ENCODE results near the gene RAPGEF1. TPM values are rescaled to one million over a fixed set of nuclear protein-coding genes. Genes with fewer than 3 reads are reported as not detected.

RAPGEF1 gene
- total RNA-seq, 1 donor from 2014 or later: 57.9 TPM

GRCh38 chr9:131744171-131744719 is 4.4 kb upstream of the RAPGEF1 start:
- TF ChIP-seq POLR2A (IDR thresholded peaks at IDR 0.05) (no peak), CTCF (IDR thresholded peaks at IDR 0.05) (no peak), POLR2AphosphoS5 (IDR thresholded peaks at IDR 0.05; ENCODE audit: insufficient read depth in 1 of 2, low read depth in 1 of 2) (no peak)
- Histone ChIP-seq H3K27me3 (no peaks in the 10 kb centered on the region), H3K27ac (no peak overlapping the region), H3K36me3 (no peaks in the 10 kb centered on the region), H3K9me3 (no peaks in the 10 kb centered on the region), H3K4me1 (peaks cover 4% of the 10 kb centered on the region), H3K4me3 (no peak overlapping the region)
- no peak for DNase-seq (ENCODE audit: extremely low spot score in 2 of 2)
- intact Hi-C loops (cut with DNase I): no loop called here

DNA sequence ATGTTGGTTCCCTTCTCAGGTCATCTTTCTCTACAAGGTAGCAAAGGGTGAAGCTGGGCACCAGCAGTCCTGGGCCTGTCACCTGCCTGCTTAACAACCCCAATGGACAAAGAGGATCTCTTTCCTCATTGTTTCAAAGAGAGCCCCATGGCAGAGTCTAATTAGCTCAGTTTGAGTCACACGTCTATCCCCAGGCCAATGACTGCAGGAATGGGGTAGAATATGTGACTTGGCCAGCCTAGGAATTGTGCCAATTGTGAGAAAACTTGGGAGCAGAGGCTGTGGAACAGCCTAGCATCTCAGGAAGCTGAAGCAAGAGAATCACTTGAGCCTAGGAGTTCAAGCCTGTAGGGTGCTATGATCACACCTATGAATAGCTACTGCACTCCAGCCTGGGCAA is 3.6 kb upstream of the RAPGEF1 start:
- TF ChIP-seq POLR2AphosphoS5 (IDR thresholded peaks at IDR 0.05; ENCODE audit: insufficient read depth in 1 of 2, low read depth in 1 of 2) (no peak), CTCF (IDR thresholded peaks at IDR 0.05) (no peak), POLR2A (IDR thresholded peaks at IDR 0.05) (no peak)
- intact Hi-C loops (cut with DNase I): no loop called here
- no peak overlapping the region for H3K27ac ChIP-seq
- H3K4me1 ChIP-seq: peaks cover 10% of the 10 kb centered on the region
- no peaks in the 10 kb centered on the region for H3K9me3 ChIP-seq
- DNase-seq (ENCODE audit: extremely low spot score in 2 of 2): no peak
- H3K27me3 ChIP-seq: no peaks in the 10 kb centered on the region
- H3K4me3 ChIP-seq: no peak overlapping the region
- H3K36me3 ChIP-seq: no peaks in the 10 kb centered on the region

GRCh38 chr9:131743096-131743495 is 3.2 kb upstream of the RAPGEF1 start:
- H3K27ac ChIP-seq: no peak overlapping the region
- no peaks in the 10 kb centered on the region for H3K9me3 ChIP-seq
- H3K36me3 ChIP-seq: no peaks in the 10 kb centered on the region
- intact Hi-C loops (cut with DNase I): no loop called here
- H3K4me3 ChIP-seq: no peak overlapping the region
- no peaks in the 10 kb centered on the region for H3K27me3 ChIP-seq
- H3K4me1 ChIP-seq: peaks cover 14% of the 10 kb centered on the region
- DNase-seq (ENCODE audit: extremely low spot score in 2 of 2): no peak
- TF ChIP-seq POLR2A (IDR thresholded peaks at IDR 0.05): no peak
- no peak for TF ChIP-seq CTCF (IDR thresholded peaks at IDR 0.05)
- no peak for TF ChIP-seq POLR2AphosphoS5 (IDR thresholded peaks at IDR 0.05; ENCODE audit: insufficient read depth in 1 of 2, low read depth in 1 of 2)

DNA sequence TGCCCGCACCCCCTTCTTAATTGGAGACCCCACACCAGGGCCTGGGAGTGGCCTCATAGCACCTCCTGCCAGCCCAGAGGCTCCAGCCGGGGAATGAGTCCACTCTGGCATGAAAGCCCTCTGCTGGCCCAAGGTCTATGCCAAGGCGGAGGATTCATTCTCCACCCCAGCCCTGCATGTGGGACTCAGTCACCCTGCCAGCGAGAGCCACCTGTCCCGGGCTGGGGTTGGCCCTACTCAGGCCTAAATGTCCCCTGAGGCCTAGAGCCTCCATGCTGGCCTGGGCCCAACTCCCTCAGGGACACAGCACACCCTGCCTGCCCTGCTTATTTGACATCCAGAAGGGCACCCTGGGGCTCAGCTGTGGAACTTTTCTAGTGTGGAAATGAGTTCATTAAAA is 1.0 kb upstream of the RAPGEF1 start:
- H3K27ac ChIP-seq: no peak overlapping the region
- DNase-seq (ENCODE audit: extremely low spot score in 2 of 2): no peak
- no peak overlapping the region for H3K4me3 ChIP-seq
- H3K36me3 ChIP-seq: no peaks in the 10 kb centered on the region
- TF ChIP-seq CTCF (IDR thresholded peaks at IDR 0.05): no peak
- no peak for TF ChIP-seq POLR2AphosphoS5 (IDR thresholded peaks at IDR 0.05; ENCODE audit: insufficient read depth in 1 of 2, low read depth in 1 of 2)
- TF ChIP-seq POLR2A (IDR thresholded peaks at IDR 0.05): no peak
- H3K4me1 ChIP-seq: peaks cover 36% of the 10 kb centered on the region
- no peaks in the 10 kb centered on the region for H3K9me3 ChIP-seq
- no peaks in the 10 kb centered on the region for H3K27me3 ChIP-seq
- intact Hi-C loops (cut with DNase I): no loop called here

GRCh38 chr9:131739133-131739958 is 530 bp downstream of the RAPGEF1 start:
- intact Hi-C loops (cut with DNase I): loop anchor here (5.0 kb wide), 1 partner anchor 147 kb away; no protein-coding TSS in a partner anchor
- Histone ChIP-seq H3K9me3 (no peaks in the 10 kb centered on the region), H3K27me3 (no peaks in the 10 kb centered on the region), H3K27ac (peak overlapping the region; percentile 89), H3K36me3 (peaks cover 0 to 5% of the 10 kb centered on the region in 2 donors), H3K4me1 (peaks cover 51% of the 10 kb centered on the region), H3K4me3 (peak overlapping the region; percentile 61 to 87)
- TF ChIP-seq CTCF (IDR thresholded peaks at IDR 0.05): no peak
- TF ChIP-seq POLR2A (IDR thresholded peaks at IDR 0.05): no peak
- TF ChIP-seq POLR2AphosphoS5 (IDR thresholded peaks at IDR 0.05; ENCODE audit: insufficient read depth in 1 of 2, low read depth in 1 of 2): peak in 1 of 2 donors; percentile 28
- DNase-seq (ENCODE audit: extremely low spot score in 2 of 2): no peak

All from vagina (tissue), 2 donors.